HG03469 (cell line): ENCODE results near the gene FBLIM1.

Source experiments
- ATAC-seq: cut with Tn5 transposase; IDR thresholded peaks from one replicate; pipeline ENCODE4 v1.9.1; 2021; ENCODE audit warnings: mild to moderate bottlenecking, moderate library complexity, moderate number of reproducible peaks; ENCODE audit not compliant: unreplicated experiment

The FBLIM1 gene, protein sequence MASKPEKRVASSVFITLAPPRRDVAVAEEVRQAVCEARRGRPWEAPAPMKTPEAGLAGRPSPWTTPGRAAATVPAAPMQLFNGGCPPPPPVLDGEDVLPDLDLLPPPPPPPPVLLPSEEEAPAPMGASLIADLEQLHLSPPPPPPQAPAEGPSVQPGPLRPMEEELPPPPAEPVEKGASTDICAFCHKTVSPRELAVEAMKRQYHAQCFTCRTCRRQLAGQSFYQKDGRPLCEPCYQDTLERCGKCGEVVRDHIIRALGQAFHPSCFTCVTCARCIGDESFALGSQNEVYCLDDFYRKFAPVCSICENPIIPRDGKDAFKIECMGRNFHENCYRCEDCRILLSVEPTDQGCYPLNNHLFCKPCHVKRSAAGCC

DNA sequence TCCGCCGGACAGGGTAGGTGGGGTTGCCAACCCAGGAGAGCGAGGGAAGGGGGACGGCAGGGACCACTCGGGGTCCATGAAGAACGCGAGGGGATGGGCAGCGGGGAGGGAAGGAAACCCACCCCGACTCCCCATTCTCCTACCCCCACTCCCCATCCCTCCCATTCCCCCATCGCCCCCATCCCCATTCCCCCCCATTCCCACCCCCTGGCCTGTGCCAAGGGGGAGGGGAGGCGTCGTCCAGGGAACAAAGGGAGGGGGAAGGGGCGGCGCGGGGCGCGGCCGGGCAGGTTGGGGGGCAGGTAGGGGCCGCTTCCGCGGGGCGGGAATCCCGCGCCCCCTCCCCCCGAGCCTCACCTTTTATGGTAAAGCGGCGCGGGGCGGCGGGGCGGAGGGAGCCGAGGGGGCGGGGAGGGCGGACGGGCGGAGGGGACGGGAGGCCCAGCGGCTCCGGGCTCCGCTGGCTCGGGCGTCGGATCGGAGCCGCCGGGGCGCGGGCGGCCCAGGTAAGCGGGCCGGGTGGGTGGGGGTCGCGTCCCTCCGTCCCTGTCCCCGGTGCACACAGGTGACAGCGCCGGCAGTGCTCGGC lies at the start of gene FBLIM1:
Gene FBLIM1, plus strand, starts transcription at position 453 of the 589 bp plus-strand sequence. CDS start 6,189 bp downstream, outside the sequence.
- ATAC-seq = no peak

- ATAC-seq = no peak
Measured at GRCh38 chr1:15709226-15709625, 49.4 kb upstream of the FBLIM1 start.

- no peak for ATAC-seq
Measured at GRCh38 chr1:15712168-15712567, 46.4 kb upstream of the FBLIM1 start.

GRCh38 chr1:15714406-15715136 lies 44.0 kb upstream of the FBLIM1 start:
- ATAC-seq = no peak

DNA sequence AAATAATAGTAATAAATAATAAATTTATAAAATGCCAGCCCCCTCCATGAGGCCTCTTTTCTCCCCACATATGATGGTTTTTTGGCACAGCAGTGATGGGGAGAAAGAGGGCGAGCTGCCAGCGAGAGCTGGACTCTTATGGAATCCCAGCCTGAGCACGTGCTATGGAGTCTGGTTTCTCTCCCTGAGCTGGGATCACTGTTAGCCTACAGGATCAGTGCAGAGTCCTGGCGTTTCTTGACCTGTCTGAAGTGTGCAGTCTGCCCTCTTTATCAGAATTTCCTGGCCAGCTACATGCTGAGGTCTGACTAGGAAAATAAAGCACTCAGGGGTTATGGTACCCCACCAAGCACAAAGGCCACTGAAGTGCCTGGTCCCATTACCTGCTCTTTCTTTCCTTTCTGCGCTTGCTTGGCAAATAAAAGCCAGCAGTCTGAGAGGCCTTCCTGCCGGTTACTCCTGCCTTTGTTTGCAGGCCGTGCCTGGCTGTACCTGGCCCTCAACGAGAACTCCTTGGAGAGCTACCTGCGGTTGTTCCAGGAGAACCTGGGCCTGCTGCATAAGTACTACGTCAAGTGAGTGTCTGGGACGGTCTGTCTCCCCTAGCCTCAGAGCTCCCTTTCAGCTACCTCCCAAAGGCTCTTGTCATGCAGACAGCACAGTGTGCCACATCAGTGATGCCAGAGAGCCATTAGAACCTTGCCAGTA lies 41.0 kb upstream of the FBLIM1 start:
- ATAC-seq = no peak

DNA sequence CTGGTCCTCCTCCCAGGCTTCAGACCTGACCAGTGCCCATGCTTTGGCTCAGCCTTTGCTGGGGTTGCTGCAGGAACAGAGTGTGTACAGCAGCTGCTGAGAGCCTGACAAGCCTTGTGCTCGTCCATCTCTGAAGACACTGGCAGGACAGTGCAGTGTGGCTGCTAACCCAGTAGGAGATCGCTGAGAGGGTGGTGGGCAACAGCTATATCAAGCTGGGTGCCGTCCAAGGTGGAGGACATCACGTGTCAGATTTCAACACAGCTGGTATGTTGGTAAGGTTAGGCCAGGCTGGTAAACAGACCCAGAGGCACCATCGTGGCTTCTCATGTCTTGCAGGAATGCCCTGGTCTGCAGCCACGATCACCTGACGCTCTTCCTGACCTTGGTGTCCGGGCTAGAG lies 40.4 kb upstream of the FBLIM1 start:
- ATAC-seq = no peak

- ATAC-seq = no peak
Measured at GRCh38 chr1:15719381-15720120, 39.0 kb upstream of the FBLIM1 start.

- no peak for ATAC-seq
Measured at GRCh38 chr1:15720861-15721260, 37.7 kb upstream of the FBLIM1 start.

DNA sequence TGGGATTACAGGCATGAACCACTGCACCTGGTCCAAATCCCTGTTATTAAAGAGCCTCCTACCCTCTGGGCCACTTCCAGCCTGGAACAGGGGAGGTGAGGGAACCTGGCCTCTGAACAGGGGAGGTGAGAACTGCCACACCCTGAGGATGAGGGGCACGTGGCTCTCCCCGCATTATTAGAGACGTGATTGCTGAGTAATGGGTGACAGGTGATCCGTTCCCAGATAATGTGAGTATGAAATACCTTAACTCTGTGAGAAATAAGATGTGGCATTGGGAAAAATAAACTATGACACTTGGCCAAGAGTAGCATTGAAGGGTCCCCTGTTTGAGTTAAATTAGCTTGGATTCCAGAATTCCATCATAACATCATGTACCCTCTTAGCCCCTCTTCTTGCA lies 36.2 kb upstream of the FBLIM1 start:
- no peak for ATAC-seq

GRCh38 chr1:15722836-15723532 lies 35.6 kb upstream of the FBLIM1 start:
- ATAC-seq = no peak

DNA sequence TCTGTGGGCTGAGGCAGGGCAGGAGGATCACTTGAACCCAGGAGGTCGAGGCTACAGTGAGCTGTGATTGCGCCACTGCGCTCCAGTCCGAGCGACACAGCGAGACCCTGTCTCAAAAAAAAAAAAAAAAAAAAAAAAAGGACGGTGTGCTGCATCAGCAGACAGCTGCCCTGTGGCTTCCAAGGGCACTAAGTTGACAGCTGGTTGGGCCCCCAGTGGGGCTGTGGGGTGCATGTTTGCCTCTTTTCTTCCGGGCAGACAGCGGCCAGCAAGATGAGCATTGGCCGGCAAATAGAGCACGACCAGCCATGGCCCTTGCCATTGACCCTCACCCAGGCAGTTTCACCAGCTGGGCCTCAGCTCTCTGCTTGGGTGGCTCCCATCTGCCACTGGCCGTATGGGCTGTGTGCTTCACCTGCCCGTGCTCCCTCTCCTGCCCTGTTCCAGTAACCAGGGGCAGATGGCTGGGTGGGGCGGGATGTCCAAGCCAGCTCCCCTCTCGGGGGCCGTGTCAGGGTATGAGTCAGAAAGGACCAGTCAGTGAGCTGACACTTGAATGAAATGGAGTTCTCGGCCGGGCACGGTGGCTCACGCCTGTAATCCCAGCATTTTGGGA lies 34.9 kb upstream of the FBLIM1 start:
- no peak for ATAC-seq

- ATAC-seq = no peak
Measured at GRCh38 chr1:15724949-15725880, 33.4 kb upstream of the FBLIM1 start.

DNA sequence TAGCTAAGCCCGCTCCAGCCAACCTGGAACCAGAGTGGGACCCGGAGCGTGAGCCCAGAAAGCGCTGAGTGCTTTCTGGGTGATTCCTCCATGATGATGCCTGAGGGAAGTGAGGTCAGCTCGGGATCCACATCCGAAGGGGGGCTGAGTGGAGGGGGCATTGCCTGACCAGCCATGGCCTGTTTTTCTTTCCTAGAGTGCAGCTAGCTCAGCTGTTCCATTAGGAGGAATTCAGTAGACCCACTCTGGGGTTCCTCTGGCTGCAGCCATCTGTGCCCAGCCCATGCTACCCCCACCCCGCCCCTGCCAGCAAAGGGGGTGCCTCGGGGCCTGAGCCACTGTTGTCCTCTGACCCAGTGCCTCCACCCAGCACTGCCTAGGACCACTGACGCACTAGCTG lies 32.1 kb upstream of the FBLIM1 start:
- ATAC-seq = no peak

GRCh38 chr1:15727021-15727420 lies 31.6 kb upstream of the FBLIM1 start:
- ATAC-seq = no peak

DNA sequence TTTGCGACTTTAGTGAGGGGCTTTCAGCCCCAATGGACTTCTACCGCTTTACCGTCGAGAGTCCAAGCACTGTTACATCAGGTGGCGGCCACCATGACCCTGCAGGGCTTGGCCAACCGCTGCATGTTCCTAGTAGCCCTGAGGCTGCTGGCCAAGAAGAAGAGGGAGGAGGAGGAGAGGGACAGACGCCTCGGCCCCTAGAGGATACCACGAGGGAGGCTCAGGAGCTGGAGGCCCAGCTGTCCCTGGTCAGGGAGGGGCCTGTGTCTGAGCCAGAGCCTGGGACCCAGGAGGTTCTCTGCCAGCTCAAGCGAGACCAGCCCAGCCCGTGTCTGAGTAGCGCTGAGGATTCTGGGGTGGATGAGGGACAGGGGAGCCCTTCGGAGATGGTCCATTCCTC lies 31.2 kb upstream of the FBLIM1 start:
- no peak for ATAC-seq

DNA sequence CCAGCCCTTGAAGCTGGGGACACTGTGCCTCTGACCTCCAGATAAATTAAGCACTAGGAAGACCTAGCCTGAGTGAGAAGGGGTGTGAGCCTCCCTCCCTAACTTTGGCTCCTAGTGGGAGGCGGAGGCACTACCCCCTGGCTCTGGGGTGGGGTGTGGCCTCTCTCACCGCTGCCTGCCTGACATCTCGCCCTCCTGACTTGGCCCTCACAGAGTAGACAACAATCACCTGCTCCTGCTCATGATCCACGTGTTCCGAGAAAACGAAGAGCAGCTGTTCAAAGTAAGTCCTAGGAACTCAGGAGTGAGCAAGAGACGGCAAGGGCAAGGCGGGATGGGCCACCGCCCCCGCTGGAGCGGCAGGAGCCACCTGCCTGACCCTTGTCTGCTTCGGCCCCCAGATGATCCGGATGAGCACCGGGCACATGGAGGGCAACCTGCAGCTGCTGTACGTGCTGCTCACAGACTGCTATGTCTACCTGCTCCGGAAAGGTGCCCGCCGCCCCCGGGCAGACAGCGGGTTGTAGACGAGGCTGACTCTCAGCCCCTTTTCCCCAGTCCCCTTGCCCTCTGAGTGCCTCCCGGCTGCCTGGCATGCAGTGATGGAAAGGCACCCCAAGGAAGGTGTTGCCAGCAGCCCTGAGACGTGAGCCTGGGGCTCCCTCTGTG lies 30.6 kb upstream of the FBLIM1 start:
- no peak for ATAC-seq

DNA sequence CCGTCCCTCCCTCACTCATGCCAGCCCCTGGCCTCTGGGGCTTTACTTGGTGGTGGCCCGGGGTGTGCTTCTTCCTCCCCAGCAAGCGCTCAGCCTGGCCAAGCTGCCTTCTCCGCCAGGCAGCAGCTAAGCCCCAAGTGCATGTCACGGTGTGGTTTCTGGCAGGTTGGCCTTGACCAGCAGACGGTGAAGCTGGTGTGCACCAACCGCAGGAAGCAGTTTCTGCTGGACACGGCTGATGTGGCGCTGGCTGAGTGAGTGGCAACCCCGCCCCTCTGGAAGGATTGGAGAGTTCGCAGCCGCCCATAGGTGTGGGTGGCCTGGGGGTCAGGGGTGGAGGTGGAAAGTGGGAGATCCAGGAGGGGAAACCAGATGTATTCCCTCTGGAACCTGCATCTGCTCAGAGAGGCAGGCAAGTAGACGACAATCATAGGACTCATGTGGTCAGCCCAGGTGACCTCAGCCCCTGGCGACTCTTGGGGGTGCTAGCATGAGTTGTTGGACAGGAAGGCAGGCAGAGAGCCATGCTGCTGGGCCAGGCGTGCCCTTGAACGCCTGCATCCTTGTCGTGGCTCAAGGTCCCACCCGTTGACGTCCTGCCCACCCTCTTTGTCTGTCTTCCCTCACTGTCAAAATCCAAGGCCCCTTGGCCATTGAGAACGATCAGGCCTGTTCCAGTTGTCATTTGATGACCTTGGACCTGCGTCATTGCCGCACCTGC lies 29.5 kb upstream of the FBLIM1 start:
- no peak for ATAC-seq
